Measurements from ENCODE around the gene RYR2. TPM values are rescaled to one million over a fixed set of nuclear protein-coding genes. Genes with fewer than 3 reads are reported as not detected.
"Not testable (repeated sequence)": the region's sequence is repeated elsewhere in the genome, so short reads cannot be mapped to it uniquely, and the experiment has no call there.

The RYR2 gene
- polyA plus RNA-seq, 1 of the 3 experiments (the other 2 are of a cell fraction) = under 0.01 TPM

- TF ChIP-seq TEAD4 (IDR thresholded peaks at IDR 0.05; ENCODE audit: borderline replicate concordance, insufficient read depth) (no peak), FOXJ3 (CRISPR knock-in tag; IDR thresholded peaks at IDR 0.05) (no peak), RXRA (IDR thresholded peaks at IDR 0.05; ENCODE audit: borderline replicate concordance, low read depth) (no peak), EZH2phosphoT487 (IDR thresholded peaks at IDR 0.05; ENCODE audit: borderline replicate concordance, low read depth) (no peak), RFX5 (IDR thresholded peaks at IDR 0.05; ENCODE audit: low read length) (no peak), MEF2A (IDR thresholded peaks at IDR 0.05; ENCODE audit: borderline replicate concordance, low read depth) (no peak), PBX3 (IDR thresholded peaks at IDR 0.05) (no peak), POLR2AphosphoS5 (IDR thresholded peaks at IDR 0.05; ENCODE audit: low read depth, low read length) (no peak)
Observed at GRCh38 chr1:237126180-237126579, 84.2 kb downstream of the RYR2 start (continued).

- DNase-seq; H3K36me3 ChIP-seq (replicated peaks in 1 of 2; ENCODE audit: control insufficient read depth in 1 of 2, insufficient read depth in 2 of 2, low read length in 1 of 2); POLR2A ChIA-PET; H3K79me2 ChIP-seq (ENCODE audit: insufficient read depth); H3K4me1 ChIP-seq (ENCODE audit: control insufficient read depth in 1 of 2, insufficient read depth in 2 of 2, low read depth in 1 of 2, low read length in 1 of 2); CTCF ChIA-PET; H3K4me2 ChIP-seq; H3K27ac ChIP-seq (ENCODE audit: low read depth in 2 of 2, low read length in 1 of 2); H3K4me3 ChIP-seq (ENCODE audit: low read depth in 2 of 2, low read length in 1 of 2); H3F3A ChIP-seq (replicated peaks; ENCODE audit: insufficient read depth); H3K9me3 ChIP-seq; H3K27me3 ChIP-seq (ENCODE audit: insufficient read depth); H4K20me1 ChIP-seq (ENCODE audit: insufficient read depth); H3K9me2 ChIP-seq; H3K9ac ChIP-seq; H2AFZ ChIP-seq (ENCODE audit: low read depth): not testable (repeated sequence)
- WGBS (ENCODE audit: low lambda C conversion rate) = no CpG with 5 or more reads among the region's 31 CpGs
Observed at GRCh38 chr1:237127301-237127700, 85.3 kb downstream of the RYR2 start.

GRCh38 chr1:237133921-237134320 lies 91.9 kb downstream of the RYR2 start:
- H2AFZ ChIP-seq (ENCODE audit: low read depth) = no peak overlapping the region
- H3K4me1 ChIP-seq (ENCODE audit: control insufficient read depth in 1 of 2, insufficient read depth in 2 of 2, low read depth in 1 of 2, low read length in 1 of 2) = no peaks in the 10 kb centered on the region
- no peak overlapping the region for H3K4me3 ChIP-seq (ENCODE audit: low read depth in 2 of 2, low read length in 1 of 2)
- H4K20me1 ChIP-seq (ENCODE audit: insufficient read depth) = no peaks in the 10 kb centered on the region
- no peaks in the 10 kb centered on the region for H3K27me3 ChIP-seq (ENCODE audit: insufficient read depth)
- no peaks in the 10 kb centered on the region for H3K9me2 ChIP-seq
- ChIA-PET POLR2A (no interaction called here), CTCF (no interaction called here)
- TF ChIP-seq JUND (IDR thresholded peaks at IDR 0.05) (no peak), RXRA (IDR thresholded peaks at IDR 0.05; ENCODE audit: borderline replicate concordance, low read depth) (no peak), REST (IDR thresholded peaks at IDR 0.05; ENCODE audit: low read depth, low read length) (no peak), FOSL2 (IDR thresholded peaks at IDR 0.05; ENCODE audit: borderline replicate concordance, low read depth) (no peak), POLR2AphosphoS5 (IDR thresholded peaks at IDR 0.05; ENCODE audit: low read depth, low read length) (no peak), NRF1 (IDR thresholded peaks at IDR 0.05; ENCODE audit: low read depth, low read length) (no peak), EP300 (IDR thresholded peaks at IDR 0.05; ENCODE audit: borderline replicate concordance in 1 of 2, low read depth in 1 of 2, low read length in 1 of 2) (no peak), RCOR1 (IDR thresholded peaks at IDR 0.05; ENCODE audit: low read length) (no peak), PBX3 (IDR thresholded peaks at IDR 0.05) (no peak), USF1 (IDR thresholded peaks at IDR 0.05; ENCODE audit: borderline replicate concordance, low read depth) (no peak), GATA2 (CRISPR knock-in tag; IDR thresholded peaks at IDR 0.05) (no peak), GABPA (IDR thresholded peaks at IDR 0.05; ENCODE audit: low read depth) (no peak), TAF1 (IDR thresholded peaks at IDR 0.05; ENCODE audit: borderline replicate concordance, low read depth, low read length) (no peak)
- H3K9ac ChIP-seq = no peak overlapping the region
- no peaks in the 10 kb centered on the region for H3F3A ChIP-seq (replicated peaks; ENCODE audit: insufficient read depth)
- no peak overlapping the region for H3K4me2 ChIP-seq
- no peak for DNase-seq
- no peak overlapping the region for H3K27ac ChIP-seq (ENCODE audit: low read depth in 2 of 2, low read length in 1 of 2)
- H3K79me2 ChIP-seq (ENCODE audit: insufficient read depth) = no peaks in the 10 kb centered on the region
- WGBS (ENCODE audit: low lambda C conversion rate) = 28% methylated on average over 2 of the region's 3 CpGs
- H3K9me3 ChIP-seq = no peaks in the 10 kb centered on the region; the same call in 1 of the 2 replicates
- H3K36me3 ChIP-seq (replicated peaks in 1 of 2; ENCODE audit: control insufficient read depth in 1 of 2, insufficient read depth in 2 of 2, low read length in 1 of 2) = no peaks in the 10 kb centered on the region

Measured in SK-N-SH (cell line).